GM12872 (cell line): Measurements from ENCODE around the gene EPHB1.

Experiments used
- CTCF ChIP-seq: IDR thresholded peaks from 3 replicates; pipeline ENCODE4 v1.5.1; 2011; ENCODE audit warnings: low read depth, mild to moderate bottlenecking, low read length, moderate library complexity; ENCODE audit not compliant: insufficient read depth

Gene EPHB1

DNA sequence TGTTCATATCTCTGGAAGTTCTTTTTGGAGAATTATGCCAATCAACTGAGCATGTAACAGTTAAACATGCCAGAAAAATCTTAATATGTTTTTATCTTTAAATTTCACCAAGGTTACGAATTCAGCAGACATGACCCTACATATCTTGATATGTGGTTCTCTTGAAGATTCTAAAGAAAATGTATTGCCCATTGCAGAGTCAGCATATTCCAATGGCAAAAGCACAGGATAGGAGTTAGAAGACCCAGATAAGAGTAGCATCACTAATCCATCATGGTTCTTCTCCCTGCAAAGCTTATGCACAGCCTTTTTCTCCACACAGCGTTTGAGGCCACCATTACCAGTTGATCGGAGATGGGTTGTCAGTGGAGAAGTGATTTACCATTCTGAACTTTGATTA is 402.8 kb downstream of the EPHB1 start:
- no peak for TF ChIP-seq CTCF

- no peak for TF ChIP-seq CTCF
Observed at GRCh38 chr3:135199137-135199536, 404.1 kb downstream of the EPHB1 start.

DNA sequence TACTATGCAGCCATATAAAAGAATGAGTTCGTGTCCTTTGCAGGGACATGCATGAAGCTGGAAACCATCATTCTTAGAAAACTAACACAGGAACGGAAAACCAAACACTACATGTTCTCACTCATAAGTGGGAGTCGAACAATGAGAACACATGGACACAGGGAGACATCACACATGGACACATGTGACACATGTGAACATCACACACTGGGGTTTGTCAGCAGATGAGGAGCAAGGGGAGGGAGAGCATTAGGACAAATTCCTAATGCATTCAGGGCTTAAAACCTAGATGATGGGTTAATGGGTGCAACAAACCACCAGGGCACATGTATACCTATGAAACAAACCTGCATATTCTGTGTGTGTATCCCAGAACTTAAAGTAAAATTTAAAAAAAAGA is 408.0 kb downstream of the EPHB1 start:
- TF ChIP-seq CTCF: no peak

DNA sequence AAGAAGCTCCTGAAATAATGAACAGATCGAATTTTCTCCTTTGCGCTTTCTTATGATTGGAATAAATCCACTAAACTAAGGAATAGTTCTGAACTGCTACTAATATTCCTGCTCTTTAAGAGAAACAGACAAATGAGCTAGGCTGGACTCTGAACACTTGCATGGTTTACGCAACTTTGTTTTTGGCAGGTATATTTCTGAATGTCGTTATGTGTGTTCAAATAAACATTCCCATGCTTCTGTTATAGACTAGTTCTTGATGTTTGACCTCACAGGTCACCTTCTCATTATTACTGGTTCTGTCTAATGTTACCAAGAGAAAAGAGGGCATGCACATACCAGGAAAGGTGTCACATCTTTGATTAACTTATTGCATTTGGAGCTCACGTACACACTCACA is 418.2 kb downstream of the EPHB1 start:
- TF ChIP-seq CTCF: no peak

DNA sequence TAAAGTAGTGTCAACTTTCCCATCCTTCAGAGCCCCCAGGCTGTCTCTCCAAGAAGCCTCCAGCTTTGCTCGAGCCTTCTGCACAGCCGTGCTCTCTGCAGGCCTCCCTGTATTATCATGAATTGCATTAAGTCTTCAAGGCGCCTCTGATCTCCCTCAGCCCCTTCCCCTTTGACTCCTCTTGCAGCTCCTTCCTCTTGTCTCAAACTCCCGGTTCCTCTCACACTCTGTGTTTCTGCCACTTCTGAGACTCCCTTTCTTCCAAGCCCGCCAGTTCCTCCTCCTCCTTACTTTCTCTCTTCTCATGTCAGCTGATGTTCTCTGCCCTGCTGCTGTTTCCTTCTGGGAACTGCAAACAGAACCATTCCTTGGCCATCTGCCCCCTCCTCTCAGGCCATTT is 418.8 kb downstream of the EPHB1 start:
- no peak for TF ChIP-seq CTCF

- TF ChIP-seq CTCF: no peak
Observed at GRCh38 chr3:135214400-135214799, 419.3 kb downstream of the EPHB1 start.

- no peak for TF ChIP-seq CTCF
Observed at GRCh38 chr3:135215516-135215915, 420.5 kb downstream of the EPHB1 start.

DNA sequence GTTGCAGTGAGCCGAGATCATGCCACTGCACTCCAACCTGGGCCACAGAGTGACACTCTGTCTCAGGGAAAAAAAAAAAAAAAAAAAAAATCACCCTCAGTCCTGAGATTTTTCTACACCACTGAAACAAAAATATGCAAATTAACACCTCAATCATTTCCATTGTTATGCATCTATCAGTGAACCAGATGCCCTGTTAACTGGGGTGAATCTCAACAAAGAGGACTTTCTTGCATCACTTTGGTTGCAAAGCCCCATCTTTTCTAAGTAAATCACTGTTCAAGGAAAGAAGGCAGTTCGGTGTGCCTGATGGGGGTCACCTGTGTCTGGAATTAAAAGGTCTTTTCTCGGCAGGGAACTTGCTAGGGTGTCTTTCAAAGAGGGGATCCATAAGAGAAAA is 421.6 kb downstream of the EPHB1 start:
- TF ChIP-seq CTCF: no peak
